CD4-positive, alpha-beta memory T cell (primary cell): Measurements from ENCODE around the gene ITGB3. TPM values are rescaled to one million over a fixed set of nuclear protein-coding genes. Genes with fewer than 3 reads are reported as not detected.

ENCODE experiments used
- CTCF ChIA-PET: fragments of 350-600 bp; sonication (Branson Sonifier 250); formaldehyde crosslinking; loops from one replicate; lab custom pipeline; 2021; ENCODE audit warnings: inconsistent platforms; ENCODE audit not compliant: partially characterized antibody; lab: Charles Lee
- POLR2A ChIA-PET: fragments of 350-600 bp; sonication (Branson Sonifier 250); formaldehyde crosslinking; loops from one replicate; lab custom pipeline; 2021; ENCODE audit not compliant: partially characterized antibody; lab: Charles Lee
- DNase-seq, 5 donors: peaks; one replicate each; pipeline versions ENCODE4 v3.0.0 to v3.0.0-alpha.2; 2020 to 2022; ENCODE audit warnings: mixed read lengths in 1 of 5
- H3K27ac ChIP-seq: one replicate; pipeline ENCODE4 v1.7.0; 2013; ENCODE audit warnings: low read depth, low read length
- H3K27me3 ChIP-seq: 2 replicates; pipeline ENCODE4 v1.7.0; 2013; ENCODE audit warnings: mild to moderate bottlenecking, low read length, moderate library complexity; ENCODE audit not compliant: insufficient read depth
- H3K36me3 ChIP-seq: 2 replicates; pipeline ENCODE4 v1.7.0; 2013; ENCODE audit warnings: mild to moderate bottlenecking, low read length, moderate library complexity; ENCODE audit not compliant: insufficient read depth
- H3K4me1 ChIP-seq: 2 replicates; pipeline ENCODE4 v1.7.0; 2013; ENCODE audit warnings: mild to moderate bottlenecking, low read length, moderate library complexity; ENCODE audit not compliant: insufficient read depth
- H3K4me3 ChIP-seq, 2 donors: one replicate each; pipeline ENCODE4 v1.7.0; 2013; ENCODE audit warnings: low read length in 2 of 2, mild to moderate bottlenecking in 1 of 2
- H3K9me3 ChIP-seq, 2 donors: one replicate each; pipeline ENCODE4 v1.7.0; 2013; ENCODE audit warnings: low read length in 2 of 2, control low read depth in 1 of 2; ENCODE audit not compliant: control insufficient read depth in 1 of 2
- H3K27ac Mint-ChIP-seq, 7 donors: one replicate each; pipeline ENCODE4 v1.8.0; 2020 to 2021; ENCODE audit warnings: mixed read lengths in 7 of 7, mild to moderate bottlenecking in 6 of 7, inconsistent platforms in 3 of 7, moderate library complexity in 3 of 7
- H3K27me3 Mint-ChIP-seq, 2 donors: one replicate each; pipeline ENCODE4 v1.8.0; 2020 to 2021; ENCODE audit warnings: mixed read lengths in 2 of 2
- H3K36me3 Mint-ChIP-seq, 2 donors: one replicate each; pipeline ENCODE4 v1.8.0; 2020 to 2021; ENCODE audit warnings: mixed read lengths in 2 of 2, inconsistent platforms in 1 of 2, mild to moderate bottlenecking in 1 of 2
- H3K4me1 Mint-ChIP-seq, 4 donors: one replicate each; pipeline ENCODE4 v1.8.0; 2020 to 2021; ENCODE audit warnings: mixed read lengths in 4 of 4, mild to moderate bottlenecking in 1 of 4
- H3K4me3 Mint-ChIP-seq, 8 donors: one replicate each; pipeline ENCODE4 v1.8.0; 2020 to 2021; ENCODE audit warnings: mixed read lengths in 8 of 8, mild to moderate bottlenecking in 7 of 8, moderate library complexity in 6 of 8, inconsistent platforms in 3 of 8
- H3K9me3 Mint-ChIP-seq, 8 donors: one replicate each; pipeline ENCODE4 v1.8.0; 2020 to 2021; ENCODE audit warnings: mixed read lengths in 8 of 8, mild to moderate bottlenecking in 5 of 8, inconsistent platforms in 3 of 8, moderate library complexity in 1 of 8
- intact Hi-C: fragments of 100-400 bp; cut with micrococcal nuclease; formaldehyde crosslinking; loops from one replicate; pipeline ENCODE4 v1.15.1; 2023
- polyA plus RNA-seq, 2 donors: library from polyadenylated mRNA; unstranded; fragments of 300-500 nt; fragmentation: Illumina TruSeq; gene quantifications; one replicate each; pipeline ENCODE4 v1.2.3, GENCODE V29; 2021
- total RNA-seq, 2 experiments: library from RNA; stranded (reverse); gene quantifications; one replicate each; pipeline ENCODE4 v1.2.3, GENCODE V29; 2021

ITGB3 gene
- total and polyA plus RNA-seq, 4 experiments from 2014 or later = not detected

GRCh38 chr17:47254403-47254943 is 846 bp downstream of the ITGB3 start:
- Histone ChIP-seq H3K9me3 (no peaks in the 10 kb centered on the region), H3K27ac (no peak overlapping the region), H3K4me1 (peaks cover 13% of the 10 kb centered on the region), H3K36me3 (no peaks in the 10 kb centered on the region), H3K27me3 (peaks cover 14% of the 10 kb centered on the region), H3K4me3 (peak overlapping the region; percentile 36 to 41)
- peak in 1 of 5 donors; percentile 2 for DNase-seq
- Mint-ChIP-seq H3K4me3 (peak overlapping the region; percentile 85 to 97 (median 88)), H3K27ac (peak overlapping the region in 2 of 7 donors; percentile 24 to 58), H3K36me3 (no peaks in the 10 kb centered on the region), H3K27me3 (peaks cover 41 to 42% of the 10 kb centered on the region in 2 donors), H3K9me3 (no peaks in the 10 kb centered on the region), H3K4me1 (peaks cover 2 to 20% (median 11%) of the 10 kb centered on the region in 4 donors)
- intact Hi-C loops = no loop called here
- ChIA-PET POLR2A (interaction anchor here (0.5 kb wide), 1 partner anchor 49 kb away, joined by 4 read pairs; no protein-coding TSS in a partner anchor), CTCF (no interaction called here)

GRCh38 chr17:47257651-47258339 is 4.2 kb downstream of the ITGB3 start:
- Mint-ChIP-seq H3K27ac (no peak overlapping the region), H3K36me3 (no peaks in the 10 kb centered on the region), H3K4me3 (no peak overlapping the region), H3K9me3 (no peaks in the 10 kb centered on the region), H3K27me3 (peaks cover 36 to 39% of the 10 kb centered on the region in 2 donors), H3K4me1 (peaks cover 2 to 13% (median 8%) of the 10 kb centered on the region in 4 donors)
- intact Hi-C loops = no loop called here
- H3K9me3 ChIP-seq = no peaks in the 10 kb centered on the region
- no peak overlapping the region for H3K4me3 ChIP-seq
- DNase-seq = no peak
- H3K4me1 ChIP-seq = peaks cover 13% of the 10 kb centered on the region
- ChIA-PET CTCF (no interaction called here), POLR2A (no interaction called here)
- H3K27me3 ChIP-seq = peaks cover 14% of the 10 kb centered on the region
- H3K36me3 ChIP-seq = no peaks in the 10 kb centered on the region
- no peak overlapping the region for H3K27ac ChIP-seq

- Histone ChIP-seq H3K9me3 (no peaks in the 10 kb centered on the region), H3K4me1 (peaks cover 3% of the 10 kb centered on the region), H3K36me3 (no peaks in the 10 kb centered on the region), H3K27ac (no peak overlapping the region), H3K4me3 (no peak overlapping the region), H3K27me3 (peaks cover 7% of the 10 kb centered on the region)
- POLR2A ChIA-PET = no interaction called here
- Mint-ChIP-seq H3K27me3 (peaks cover 14 to 22% of the 10 kb centered on the region in 2 donors), H3K27ac (no peak overlapping the region), H3K36me3 (no peaks in the 10 kb centered on the region), H3K4me3 (no peak overlapping the region), H3K4me1 (no peaks in the 10 kb centered on the region), H3K9me3 (no peaks in the 10 kb centered on the region)
- CTCF ChIA-PET = interaction anchor here (1.9 kb wide), 1 partner anchor 32 kb away, joined by 5 read pairs; no protein-coding TSS in a partner anchor
- intact Hi-C loops = no loop called here
- no peak for DNase-seq
Measured at GRCh38 chr17:47262586-47262985, 9.0 kb downstream of the ITGB3 start.

- Histone ChIP-seq H3K27ac (no peak overlapping the region), H3K27me3 (no peaks in the 10 kb centered on the region), H3K9me3 (no peaks in the 10 kb centered on the region), H3K36me3 (no peaks in the 10 kb centered on the region), H3K4me3 (no peak overlapping the region), H3K4me1 (no peaks in the 10 kb centered on the region)
- POLR2A ChIA-PET = no interaction called here
- Mint-ChIP-seq H3K27ac (no peak overlapping the region), H3K27me3 (peaks cover 5 to 10% of the 10 kb centered on the region in 2 donors), H3K4me1 (no peaks in the 10 kb centered on the region), H3K9me3 (peaks cover 0 to under 1% (median 0%) of the 10 kb centered on the region in 8 donors), H3K4me3 (no peak overlapping the region), H3K36me3 (no peaks in the 10 kb centered on the region)
- intact Hi-C loops = no loop called here
- DNase-seq = no peak
- CTCF ChIA-PET = no interaction called here
Measured at GRCh38 chr17:47264166-47264565, 10.5 kb downstream of the ITGB3 start.

- no peak for DNase-seq
- intact Hi-C loops = no loop called here
- no peaks in the 10 kb centered on the region for H3K4me1 Mint-ChIP-seq
- H3K4me1 ChIP-seq = no peaks in the 10 kb centered on the region
- H3K36me3 ChIP-seq = no peaks in the 10 kb centered on the region
- no peak overlapping the region for H3K4me3 Mint-ChIP-seq
- peaks cover 0 to 5% (median 3%) of the 10 kb centered on the region in 8 donors for H3K9me3 Mint-ChIP-seq
- H3K27ac ChIP-seq = no peak overlapping the region
- no peak overlapping the region for H3K27ac Mint-ChIP-seq
- H3K36me3 Mint-ChIP-seq = peaks cover 0 to 4% of the 10 kb centered on the region in 2 donors
- H3K27me3 Mint-ChIP-seq = peaks cover 2 to 7% of the 10 kb centered on the region in 2 donors
- H3K9me3 ChIP-seq = no peaks in the 10 kb centered on the region
- ChIA-PET POLR2A (no interaction called here), CTCF (no interaction called here)
- no peaks in the 10 kb centered on the region for H3K27me3 ChIP-seq
- no peak overlapping the region for H3K4me3 ChIP-seq
Measured at GRCh38 chr17:47265983-47266541, 12.4 kb downstream of the ITGB3 start.

GRCh38 chr17:47266782-47267181 is 13.2 kb downstream of the ITGB3 start:
- Histone ChIP-seq H3K27me3 (no peaks in the 10 kb centered on the region), H3K9me3 (no peaks in the 10 kb centered on the region), H3K27ac (no peak overlapping the region), H3K4me1 (no peaks in the 10 kb centered on the region), H3K36me3 (no peaks in the 10 kb centered on the region), H3K4me3 (no peak overlapping the region)
- CTCF ChIA-PET = no interaction called here
- Mint-ChIP-seq H3K36me3 (peaks cover 0 to 4% of the 10 kb centered on the region in 2 donors), H3K27ac (no peak overlapping the region), H3K9me3 (peaks cover 0 to 5% (median 3%) of the 10 kb centered on the region in 8 donors), H3K4me1 (no peaks in the 10 kb centered on the region), H3K27me3 (peaks cover 2 to 7% of the 10 kb centered on the region in 2 donors), H3K4me3 (no peak overlapping the region)
- POLR2A ChIA-PET = no interaction called here
- no peak for DNase-seq
- intact Hi-C loops = no loop called here

- no peak overlapping the region for H3K4me3 ChIP-seq
- no peaks in the 10 kb centered on the region for H3K9me3 ChIP-seq
- peaks cover 0 to 5% (median 3%) of the 10 kb centered on the region in 8 donors for H3K9me3 Mint-ChIP-seq
- CTCF ChIA-PET = no interaction called here
- intact Hi-C loops = no loop called here
- H3K27me3 Mint-ChIP-seq = peaks cover 2 to 7% of the 10 kb centered on the region in 2 donors
- POLR2A ChIA-PET = no interaction called here
- H3K4me1 Mint-ChIP-seq = no peaks in the 10 kb centered on the region
- no peaks in the 10 kb centered on the region for H3K36me3 ChIP-seq
- no peak overlapping the region for H3K27ac Mint-ChIP-seq
- no peaks in the 10 kb centered on the region for H3K4me1 ChIP-seq
- no peak for DNase-seq
- no peaks in the 10 kb centered on the region for H3K27me3 ChIP-seq
- no peak overlapping the region for H3K27ac ChIP-seq
- H3K36me3 Mint-ChIP-seq = peaks cover 0 to 4% of the 10 kb centered on the region in 2 donors
- no peak overlapping the region for H3K4me3 Mint-ChIP-seq
Measured at GRCh38 chr17:47267354-47267828, 13.8 kb downstream of the ITGB3 start.
